Measurements from ENCODE around the gene RBFA. TPM values are rescaled to one million over a fixed set of nuclear protein-coding genes. Genes with fewer than 3 reads are reported as not detected.

RBFA gene
- total and polyA plus RNA-seq, 12 donors: 21.2 to 45.1 (median 31.6) TPM

DNA sequence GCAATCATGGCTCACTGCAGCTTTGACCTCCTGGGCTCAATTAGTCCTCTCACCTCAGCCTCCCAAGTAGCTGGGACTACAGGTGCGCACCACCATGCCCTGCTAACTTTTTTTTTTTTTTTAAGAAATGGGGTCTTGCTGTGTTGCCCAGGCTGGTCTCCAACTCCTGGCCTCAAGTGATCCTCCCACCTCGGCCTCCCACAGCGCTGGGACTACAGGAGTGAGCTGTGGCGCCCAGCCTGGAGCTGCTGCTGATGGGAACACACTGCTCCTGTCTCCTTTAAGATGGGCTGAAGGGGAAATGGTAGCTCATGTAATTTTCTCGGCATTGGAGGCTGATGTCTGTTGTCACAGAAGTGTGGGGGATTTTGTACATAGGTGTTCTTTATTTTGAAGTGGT, 39.9 kb downstream of the RBFA start:
- WGBS, 4 donors: 90 to 97% (median 94%) methylated on average over 5 of the region's 5 CpGs
- TF ChIP-seq POLR2A (IDR thresholded peaks at IDR 0.05): no peak
- TF ChIP-seq, protein P1, sequence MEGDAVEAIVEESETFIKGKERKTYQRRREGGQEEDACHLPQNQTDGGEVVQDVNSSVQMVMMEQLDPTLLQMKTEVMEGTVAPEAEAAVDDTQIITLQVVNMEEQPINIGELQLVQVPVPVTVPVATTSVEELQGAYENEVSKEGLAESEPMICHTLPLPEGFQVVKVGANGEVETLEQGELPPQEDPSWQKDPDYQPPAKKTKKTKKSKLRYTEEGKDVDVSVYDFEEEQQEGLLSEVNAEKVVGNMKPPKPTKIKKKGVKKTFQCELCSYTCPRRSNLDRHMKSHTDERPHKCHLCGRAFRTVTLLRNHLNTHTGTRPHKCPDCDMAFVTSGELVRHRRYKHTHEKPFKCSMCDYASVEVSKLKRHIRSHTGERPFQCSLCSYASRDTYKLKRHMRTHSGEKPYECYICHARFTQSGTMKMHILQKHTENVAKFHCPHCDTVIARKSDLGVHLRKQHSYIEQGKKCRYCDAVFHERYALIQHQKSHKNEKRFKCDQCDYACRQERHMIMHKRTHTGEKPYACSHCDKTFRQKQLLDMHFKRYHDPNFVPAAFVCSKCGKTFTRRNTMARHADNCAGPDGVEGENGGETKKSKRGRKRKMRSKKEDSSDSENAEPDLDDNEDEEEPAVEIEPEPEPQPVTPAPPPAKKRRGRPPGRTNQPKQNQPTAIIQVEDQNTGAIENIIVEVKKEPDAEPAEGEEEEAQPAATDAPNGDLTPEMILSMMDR (IDR thresholded peaks at IDR 0.05): no peak
- DNase-seq: no peak

DNA sequence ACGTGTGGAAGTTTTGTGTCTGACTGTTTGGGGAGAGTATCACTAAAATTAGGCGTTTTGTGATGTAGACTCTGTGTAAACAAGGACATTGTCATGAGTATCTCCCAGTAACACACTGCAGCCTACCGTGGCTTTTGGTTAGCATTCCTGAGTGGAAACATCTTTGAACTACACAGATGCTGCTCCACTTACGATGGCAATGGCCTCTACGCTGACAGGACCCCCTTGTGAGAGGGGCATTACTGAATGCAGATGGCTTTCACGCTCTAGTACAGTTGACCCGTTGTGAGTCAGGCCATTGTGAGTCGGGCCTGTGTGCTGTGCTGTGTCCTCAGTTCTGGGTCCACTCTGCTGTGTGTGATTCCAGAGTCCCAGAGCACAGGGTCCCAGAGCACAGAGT, 40.5 kb downstream of the RBFA start:
- DNase-seq: no peak
- Histone ChIP-seq H3K27me3 (no peaks in the 10 kb centered on the region), H3K4me3 (no peak overlapping the region), H3K9me3 (replicated peaks in 1 of 3) (no peaks in the 10 kb centered on the region), H3K27ac (no peak overlapping the region), H3K4me1 (replicated peaks in 1 of 2) (no peaks in the 10 kb centered on the region), H3K36me3 (replicated peaks in 1 of 2) (no peaks in the 10 kb centered on the region)
- no peak for TF ChIP-seq POLR2A (IDR thresholded peaks at IDR 0.05)
- TF ChIP-seq, protein P1 (IDR thresholded peaks at IDR 0.05): no peak
- intact Hi-C loops (cut with DNase I): no loop called here
- 76 to 84% (median 78%) methylated on average over 4 to 8 of the region's 8 CpGs for WGBS, 4 donors

More for the DNA sequence above, 39.9 kb downstream of the RBFA start:
- intact Hi-C loops (cut with DNase I): no loop called here
- Histone ChIP-seq H3K27ac (no peak overlapping the region), H3K9me3 (replicated peaks in 1 of 3) (no peaks in the 10 kb centered on the region), H3K36me3 (replicated peaks in 1 of 2) (no peaks in the 10 kb centered on the region), H3K27me3 (no peaks in the 10 kb centered on the region), H3K4me1 (replicated peaks in 1 of 2) (no peaks in the 10 kb centered on the region), H3K4me3 (no peak overlapping the region)

DNA sequence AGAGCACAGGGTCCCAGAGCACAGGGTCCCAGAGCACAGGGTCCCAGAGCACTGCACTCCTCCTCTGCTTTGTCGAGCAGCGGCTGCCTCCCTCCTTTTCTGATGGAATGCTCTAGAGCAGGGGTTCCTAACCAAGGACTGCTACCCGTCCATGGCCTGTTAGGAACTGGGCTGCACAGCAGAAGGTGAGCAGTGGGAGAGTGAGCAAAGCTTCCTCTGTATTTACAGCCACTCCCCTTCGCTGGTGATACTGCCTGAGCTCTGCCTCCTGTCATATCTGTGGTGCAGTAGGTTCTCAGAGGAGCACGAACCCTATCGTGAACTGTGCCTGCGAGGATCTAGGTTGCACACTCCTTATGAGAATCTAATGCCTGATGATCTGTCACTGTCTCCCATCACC, 41.7 kb downstream of the RBFA start:
- Histone ChIP-seq H3K9me3 (replicated peaks in 1 of 3) (no peaks in the 10 kb centered on the region), H3K27ac (no peak overlapping the region), H3K4me3 (no peak overlapping the region), H3K27me3 (no peaks in the 10 kb centered on the region), H3K4me1 (replicated peaks in 1 of 2) (no peaks in the 10 kb centered on the region), H3K36me3 (replicated peaks in 1 of 2) (no peaks in the 10 kb centered on the region)
- TF ChIP-seq, protein P1 (IDR thresholded peaks at IDR 0.05): no peak
- TF ChIP-seq POLR2A (IDR thresholded peaks at IDR 0.05): no peak
- intact Hi-C loops (cut with DNase I): no loop called here
- 88 to 96% (median 93%) methylated on average over 4 to 7 of the region's 7 CpGs for WGBS, 4 donors
- DNase-seq: no peak

DNA sequence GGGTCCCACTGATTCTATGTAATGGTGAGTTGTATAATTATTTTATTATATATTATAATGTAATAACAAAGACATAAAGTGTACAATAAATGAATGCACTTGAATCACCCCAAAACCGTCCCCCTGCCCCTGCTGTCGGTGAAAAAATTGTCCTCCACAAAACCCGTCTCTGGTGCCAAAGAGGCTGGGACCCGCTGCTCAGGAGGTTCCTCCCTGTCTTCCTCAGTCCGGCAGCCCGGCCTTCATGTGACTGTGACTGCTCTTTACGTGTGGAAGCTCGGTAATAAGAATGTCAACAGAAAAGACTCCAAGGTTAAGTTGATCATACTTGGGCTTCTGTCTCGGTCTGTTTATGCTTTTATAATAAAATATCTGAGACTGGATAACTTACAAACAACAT, 42.1 kb downstream of the RBFA start:
- Histone ChIP-seq H3K27ac (no peak overlapping the region), H3K4me3 (no peak overlapping the region), H3K4me1 (replicated peaks in 1 of 2) (no peaks in the 10 kb centered on the region), H3K9me3 (replicated peaks in 1 of 3) (no peaks in the 10 kb centered on the region), H3K27me3 (no peaks in the 10 kb centered on the region), H3K36me3 (replicated peaks in 1 of 2) (no peaks in the 10 kb centered on the region)
- WGBS, 4 donors: 95 to 98% (median 96%) methylated on average over 9 of the region's 9 CpGs
- intact Hi-C loops (cut with DNase I): no loop called here
- TF ChIP-seq POLR2A (IDR thresholded peaks at IDR 0.05): no peak
- TF ChIP-seq, protein P1 (IDR thresholded peaks at IDR 0.05): no peak
- no peak for DNase-seq
